HG02938 (cell line): ENCODE data around the gene TMEM132C.

Experiments used
- ATAC-seq: cut with Tn5 transposase; IDR thresholded peaks from one replicate; pipeline ENCODE4 v1.9.1; 2021; ENCODE audit warnings: mild to moderate bottlenecking, moderate library complexity; ENCODE audit not compliant: unreplicated experiment

The TMEM132C gene

GRCh38 chr12:128337431-128338170 is 70.6 kb downstream of the TMEM132C start:
- ATAC-seq = no peak

GRCh38 chr12:128338386-128339125 is 71.6 kb downstream of the TMEM132C start:
- ATAC-seq = no peak

GRCh38 chr12:128339126-128339520 is 72.2 kb downstream of the TMEM132C start:
- no peak for ATAC-seq

GRCh38 chr12:128339631-128340030 is 72.7 kb downstream of the TMEM132C start:
- no peak for ATAC-seq

GRCh38 chr12:128353301-128353700 is 86.3 kb downstream of the TMEM132C start:
- no peak for ATAC-seq

- ATAC-seq = no peak
These were observed 89.6 kb downstream of the TMEM132C start for GRCh38 chr12:128356547-128356946.

GRCh38 chr12:128361400-128361995 is 94.5 kb downstream of the TMEM132C start:
- ATAC-seq = no peak

GRCh38 chr12:128365032-128365431 is 98.1 kb downstream of the TMEM132C start:
- ATAC-seq = no peak

- ATAC-seq = no peak
These were observed 98.8 kb downstream of the TMEM132C start for GRCh38 chr12:128365651-128366231.

- no peak for ATAC-seq
These were observed 101.0 kb downstream of the TMEM132C start for GRCh38 chr12:128367961-128368360.

GRCh38 chr12:128381541-128381940 is 114.6 kb downstream of the TMEM132C start:
- no peak for ATAC-seq

GRCh38 chr12:128381946-128382345 is 115.0 kb downstream of the TMEM132C start:
- no peak for ATAC-seq

GRCh38 chr12:128382946-128383345 is 116.0 kb downstream of the TMEM132C start:
- ATAC-seq = no peak

GRCh38 chr12:128383357-128383937 is 116.5 kb downstream of the TMEM132C start:
- ATAC-seq = no peak

- no peak for ATAC-seq
These were observed 118.8 kb downstream of the TMEM132C start for GRCh38 chr12:128385736-128386135.

- ATAC-seq = no peak
These were observed 120.9 kb downstream of the TMEM132C start for GRCh38 chr12:128387811-128388422.

GRCh38 chr12:128388461-128389000 is 121.6 kb downstream of the TMEM132C start:
- ATAC-seq = no peak

GRCh38 chr12:128393346-128393745 is 126.4 kb downstream of the TMEM132C start:
- ATAC-seq = no peak

- ATAC-seq = no peak
These were observed 127.2 kb downstream of the TMEM132C start for GRCh38 chr12:128394137-128394536.

GRCh38 chr12:128399253-128399652 is 132.3 kb downstream of the TMEM132C start:
- ATAC-seq = no peak
